Karpas-422 (cell line): Measurements from ENCODE around the gene TMEM52B. TPM values are rescaled to one million over a fixed set of nuclear protein-coding genes. Genes with fewer than 3 reads are reported as not detected.
A peak's percentile ranks its signal among the peaks of the same experiment; 100 is the strongest.
"Not testable (repeated sequence)": the region's sequence is repeated elsewhere in the genome, so short reads cannot be mapped to it uniquely, and the experiment has no call there.

Experiments used
- DNase-seq: peaks from one replicate; pipeline ENCODE4 v3.0.0-alpha.2; 2015
- H2AFZ ChIP-seq: fragments of 200-600 bp; sonication (generic); 2 replicates; pipeline ENCODE4 v1.6.1; 2014; ENCODE audit warnings: antibody characterized with exemption, low read length, mixed read lengths
- H3K27ac ChIP-seq: fragments of 200-600 bp; sonication (generic); 2 replicates; pipeline ENCODE4 v1.5.1; 2014; ENCODE audit warnings: mild to moderate bottlenecking, low read length, moderate library complexity
- H3K27me3 ChIP-seq: fragments of 200-600 bp; sonication (generic); 2 replicates; pipeline ENCODE4 v1.6.1; 2014; ENCODE audit warnings: low read length, mixed read lengths
- H3K36me3 ChIP-seq: fragments of 200-600 bp; sonication (generic); 2 replicates; pipeline ENCODE4 v1.6.1; 2014; ENCODE audit warnings: low read length, mixed read lengths; ENCODE audit not compliant: insufficient read depth
- H3K4me1 ChIP-seq: fragments of 200-600 bp; sonication (generic); 2 replicates; pipeline ENCODE4 v1.6.1; 2014; ENCODE audit warnings: mild to moderate bottlenecking, low read length, mixed read lengths
- H3K4me2 ChIP-seq: fragments of 200-600 bp; sonication (generic); 2 replicates; pipeline ENCODE4 v1.6.1; 2014; ENCODE audit warnings: low read length, low read depth, mild to moderate bottlenecking; ENCODE audit not compliant: poor library complexity, severe bottlenecking
- H3K4me3 ChIP-seq: fragments of 200-600 bp; sonication (generic); 2 replicates; pipeline ENCODE4 v1.5.1; 2014; ENCODE audit warnings: mild to moderate bottlenecking, antibody characterized with exemption, low read length, mixed read lengths
- H3K79me2 ChIP-seq: fragments of 200-600 bp; sonication (generic); 2 replicates; pipeline ENCODE4 v1.6.1; 2014; ENCODE audit warnings: mild to moderate bottlenecking, low read length, mixed read lengths
- H3K9ac ChIP-seq: fragments of 200-600 bp; sonication (generic); 2 replicates; pipeline ENCODE4 v1.6.0; 2014; ENCODE audit warnings: low read length
- H3K9me2 ChIP-seq: fragments of 200-600 bp; sonication (generic), shearing (Covaris generic); replicated peaks from 2 replicates; pipeline ENCODE4 v1.6.0; 2014; ENCODE audit warnings: mild to moderate bottlenecking, low read length, moderate library complexity; ENCODE audit not compliant: insufficient read depth
- H3K9me3 ChIP-seq: fragments of 300-700, 200-600 bp; sonication (generic); 2 replicates; pipeline ENCODE4 v1.6.1; 2014; ENCODE audit warnings: low read length, mixed read lengths
- H4K20me1 ChIP-seq: fragments of 200-600 bp; sonication (generic); 2 replicates; pipeline ENCODE4 v1.6.1; 2014; ENCODE audit warnings: mild to moderate bottlenecking, antibody characterized with exemption, low read length, low read depth; ENCODE audit not compliant: insufficient read depth
- total RNA-seq: library from RNA; depleted of rRNA; stranded (reverse); fragments of >200 nt; shearing (Covaris generic); gene quantifications from 2 replicates; pipeline ENCODE4 v1.2.3, GENCODE V29; 2014; ENCODE audit warnings: low replicate concordance

The TMEM52B gene
- total RNA-seq, 1 experiment from 2014 or later: not detected

GRCh38 chr12:10179776-10180181 lies 947 bp downstream of the TMEM52B start:
- no peak for DNase-seq
- no peaks in the 10 kb centered on the region for H3K36me3 ChIP-seq
- no peak overlapping the region for H3K4me3 ChIP-seq
- no peak overlapping the region for H3K4me2 ChIP-seq
- no peak overlapping the region for H3K27ac ChIP-seq
- H3K4me1 ChIP-seq: no peaks in the 10 kb centered on the region
- no peaks in the 10 kb centered on the region for H4K20me1 ChIP-seq
- no peaks in the 10 kb centered on the region for H3K27me3 ChIP-seq
- no peak overlapping the region for H3K9ac ChIP-seq
- H3K9me2 ChIP-seq: no peaks in the 10 kb centered on the region
- no peak overlapping the region for H2AFZ ChIP-seq
- no peaks in the 10 kb centered on the region for H3K79me2 ChIP-seq
- no peaks in the 10 kb centered on the region for H3K9me3 ChIP-seq

- Histone ChIP-seq H3K4me3 (no peak overlapping the region), H3K36me3 (no peaks in the 10 kb centered on the region), H2AFZ (no peak overlapping the region), H3K9me2 (no peaks in the 10 kb centered on the region), H4K20me1 (no peaks in the 10 kb centered on the region), H3K27me3 (no peaks in the 10 kb centered on the region), H3K9ac (no peak overlapping the region), H3K27ac (no peak overlapping the region), H3K9me3 (no peaks in the 10 kb centered on the region), H3K79me2 (no peaks in the 10 kb centered on the region), H3K4me2 (no peak overlapping the region), H3K4me1 (no peaks in the 10 kb centered on the region)
- no peak for DNase-seq
Observed at GRCh38 chr12:10182354-10183049, 3.7 kb downstream of the TMEM52B start.

- no peaks in the 10 kb centered on the region for H3K27me3 ChIP-seq
- H3K9ac ChIP-seq: no peak overlapping the region
- no peaks in the 10 kb centered on the region for H3K79me2 ChIP-seq
- H3K4me1 ChIP-seq: no peaks in the 10 kb centered on the region
- no peaks in the 10 kb centered on the region for H3K36me3 ChIP-seq
- no peak overlapping the region for H3K4me2 ChIP-seq
- H3K4me3 ChIP-seq: no peak overlapping the region
- DNase-seq: no peak
- H3K9me2 ChIP-seq: no peaks in the 10 kb centered on the region
- H2AFZ ChIP-seq: no peak overlapping the region
- H3K9me3 ChIP-seq: no peaks in the 10 kb centered on the region
- no peak overlapping the region for H3K27ac ChIP-seq
- no peaks in the 10 kb centered on the region for H4K20me1 ChIP-seq
Observed at GRCh38 chr12:10184261-10184843, 5.5 kb downstream of the TMEM52B start.

- Histone ChIP-seq H3K4me3 (no peak overlapping the region), H3K36me3 (no peaks in the 10 kb centered on the region), H3K9me3 (no peaks in the 10 kb centered on the region), H3K27me3 (no peaks in the 10 kb centered on the region), H3K9me2 (no peaks in the 10 kb centered on the region), H3K9ac (no peak overlapping the region), H4K20me1 (no peaks in the 10 kb centered on the region), H2AFZ (no peak overlapping the region), H3K4me1 (no peaks in the 10 kb centered on the region), H3K27ac (no peak overlapping the region), H3K4me2 (no peak overlapping the region), H3K79me2 (no peaks in the 10 kb centered on the region)
- no peak for DNase-seq
Observed at GRCh38 chr12:10186299-10186698, 7.5 kb downstream of the TMEM52B start.

- H3K36me3 ChIP-seq, H3K79me2 ChIP-seq, DNase-seq, H2AFZ ChIP-seq, H3K4me3 ChIP-seq, H3K4me1 ChIP-seq, H3K27ac ChIP-seq, H3K27me3 ChIP-seq, H4K20me1 ChIP-seq, H3K4me2 ChIP-seq, H3K9me3 ChIP-seq, H3K9ac ChIP-seq, H3K9me2 ChIP-seq: not testable (repeated sequence)
Observed at GRCh38 chr12:10186958-10187357, 8.1 kb downstream of the TMEM52B start.

GRCh38 chr12:10189653-10190052 lies 10.8 kb downstream of the TMEM52B start:
- no peaks in the 10 kb centered on the region for H3K27me3 ChIP-seq
- no peaks in the 10 kb centered on the region for H3K9me2 ChIP-seq
- no peak overlapping the region for H3K27ac ChIP-seq
- H3K4me1 ChIP-seq: no peaks in the 10 kb centered on the region
- H3K36me3 ChIP-seq: no peaks in the 10 kb centered on the region
- H3K79me2 ChIP-seq: no peaks in the 10 kb centered on the region
- H3K4me2 ChIP-seq: no peak overlapping the region
- no peaks in the 10 kb centered on the region for H3K9me3 ChIP-seq
- no peak for DNase-seq
- H4K20me1 ChIP-seq: no peaks in the 10 kb centered on the region
- H3K9ac ChIP-seq: no peak overlapping the region
- no peak overlapping the region for H3K4me3 ChIP-seq
- no peak overlapping the region for H2AFZ ChIP-seq

- no peaks in the 10 kb centered on the region for H3K27me3 ChIP-seq
- H4K20me1 ChIP-seq: no peaks in the 10 kb centered on the region
- no peaks in the 10 kb centered on the region for H3K4me1 ChIP-seq
- no peaks in the 10 kb centered on the region for H3K9me3 ChIP-seq
- H3K9ac ChIP-seq: no peak overlapping the region
- DNase-seq: peak; percentile 78
- H3K4me3 ChIP-seq: no peak overlapping the region
- H2AFZ ChIP-seq: no peak overlapping the region
- H3K36me3 ChIP-seq: no peaks in the 10 kb centered on the region
- no peaks in the 10 kb centered on the region for H3K9me2 ChIP-seq
- no peak overlapping the region for H3K27ac ChIP-seq
- no peak overlapping the region for H3K4me2 ChIP-seq
- no peaks in the 10 kb centered on the region for H3K79me2 ChIP-seq
Observed at GRCh38 chr12:10190558-10191388, 11.9 kb downstream of the TMEM52B start.

- H3K4me2 ChIP-seq: no peak overlapping the region
- no peak overlapping the region for H3K27ac ChIP-seq
- H3K36me3 ChIP-seq: no peaks in the 10 kb centered on the region
Observed at GRCh38 chr12:10191865-10192264, 13.0 kb downstream of the TMEM52B start.

More at GRCh38 chr12:10191865-10192264, 13.0 kb downstream of the TMEM52B start:
- Histone ChIP-seq H3K9ac (no peak overlapping the region), H3K4me3 (no peak overlapping the region), H3K4me1 (peaks cover 10% of the 10 kb centered on the region), H3K79me2 (no peaks in the 10 kb centered on the region), H3K27me3 (no peaks in the 10 kb centered on the region), H3K9me2 (no peaks in the 10 kb centered on the region), H4K20me1 (no peaks in the 10 kb centered on the region), H3K9me3 (no peaks in the 10 kb centered on the region), H2AFZ (no peak overlapping the region)
- no peak for DNase-seq
